IMR-90 (cell line): ENCODE measurements around the gene ARNT2. TPM values are rescaled to one million over a fixed set of nuclear protein-coding genes. Genes with fewer than 3 reads are reported as not detected.
A peak's percentile ranks its signal among the peaks of the same experiment; 100 is the strongest.

Experiments used
- ATAC-seq: fragments of 200-7000 bp; cut with Tn5 transposase; 2 replicates; pipeline ENCODE4 v1.9.1; 2020; ENCODE audit warnings: low read depth, mild to moderate bottlenecking, moderate library complexity
- BruUV-seq: library from RNA; stranded (reverse); fragments of 400-500 nt; replicated peaks from 2 replicates; lab custom pipeline; 2021; lab: Mats Ljungman, UMichigan
- CTCF ChIA-PET: fragments of 300-600 bp; formaldehyde crosslinking; extraction: SDS; loops from one replicate; lab custom pipeline; 2021; ENCODE audit warnings: antibody characterized with exemption; lab: Yijun Ruan, JAX
- POLR2A ChIA-PET: fragments of 300-600 bp; sonication (Branson Sonifier 250); formaldehyde crosslinking; loops from one replicate; lab custom pipeline; 2022; ENCODE audit warnings: antibody characterized with exemption; ENCODE audit not compliant: unreplicated experiment; lab: Charles Lee
- DNase-seq: peaks from one replicate; pipeline ENCODE4 v3.0.0; 2013
- H2AFZ ChIP-seq: replicated peaks from 2 replicates; pipeline ENCODE3; 2013; ENCODE audit warnings: low read length, mild to moderate bottlenecking; ENCODE audit not compliant: poor library complexity
- H2AK5ac ChIP-seq: 2 replicates; pipeline ENCODE4 v1.6.1; 2013; ENCODE audit warnings: low read depth, low read length, inconsistent platforms
- H2AK9ac ChIP-seq: replicated peaks from 2 replicates; pipeline ENCODE3; 2013; ENCODE audit warnings: mild to moderate bottlenecking, low read depth, low read length, moderate library complexity; ENCODE audit not compliant: poor library complexity
- H2BK120ac ChIP-seq: 2 replicates; pipeline ENCODE4 v1.6.1; 2013; ENCODE audit warnings: low read depth, low read length, inconsistent platforms
- H2BK15ac ChIP-seq: 3 replicates; pipeline ENCODE4 v1.6.1; 2013; ENCODE audit warnings: low read depth, low read length, inconsistent platforms
- H2BK20ac ChIP-seq: 2 replicates; pipeline ENCODE4 v1.6.1; 2013; ENCODE audit warnings: low read depth, mild to moderate bottlenecking, inconsistent platforms, low read length, moderate library complexity
- H2BK5ac ChIP-seq: 2 replicates; pipeline ENCODE4 v1.6.1; 2013; ENCODE audit warnings: mild to moderate bottlenecking, low read depth, low read length, inconsistent platforms; ENCODE audit not compliant: poor library complexity, severe bottlenecking
- H3K14ac ChIP-seq: replicated peaks from 2 replicates; pipeline ENCODE4 v1.6.1; 2013; ENCODE audit warnings: low read depth, low read length, inconsistent platforms
- H3K18ac ChIP-seq: 2 replicates; pipeline ENCODE4 v1.6.1; 2013; ENCODE audit warnings: low read depth, low read length, control low read depth
- H3K23ac ChIP-seq: 2 replicates; pipeline ENCODE4 v1.6.1; 2013; ENCODE audit warnings: low read depth, low read length, inconsistent platforms
- H3K27ac ChIP-seq: 2 replicates; pipeline ENCODE4 v1.5.1; 2013; ENCODE audit warnings: mild to moderate bottlenecking, control low read depth, low read length; ENCODE audit not compliant: insufficient read depth
- H3K27me3 ChIP-seq: 2 replicates; pipeline ENCODE4 v1.6.1; 2013; ENCODE audit warnings: low read length; ENCODE audit not compliant: control insufficient read depth, insufficient read depth
- H3K36me3 ChIP-seq: 2 replicates; pipeline ENCODE4 v1.6.1; 2013; ENCODE audit warnings: low read length, mixed read lengths; ENCODE audit not compliant: control insufficient read depth, insufficient read depth
- H3K4ac ChIP-seq: 2 replicates; pipeline ENCODE4 v1.6.1; 2013; ENCODE audit warnings: low read depth, low read length, inconsistent platforms
- H3K4me1 ChIP-seq: 2 replicates; pipeline ENCODE4 v1.6.1; 2013; ENCODE audit warnings: low read length, mixed read lengths; ENCODE audit not compliant: control insufficient read depth, insufficient read depth
- H3K4me2 ChIP-seq: 2 replicates; pipeline ENCODE4 v1.6.1; 2013; ENCODE audit warnings: low read depth, mild to moderate bottlenecking, control low read depth, low read length, moderate library complexity
- H3K4me3 ChIP-seq: 2 replicates; pipeline ENCODE4 v1.5.1; 2013; ENCODE audit warnings: low read depth, mild to moderate bottlenecking, control low read depth, low read length, moderate library complexity; ENCODE audit not compliant: insufficient read depth
- H3K56ac ChIP-seq: 2 replicates; pipeline ENCODE4 v1.6.1; 2013; ENCODE audit warnings: low read length, inconsistent platforms; ENCODE audit not compliant: insufficient read depth; ENCODE audit errors: extremely low read depth
- H3K79me1 ChIP-seq, 2 experiments: 2 replicates each; pipeline ENCODE4 v1.6.1; 2013; ENCODE audit warnings: low read length in 2 of 2, inconsistent platforms in 1 of 2, low read depth in 1 of 2
- H3K9ac ChIP-seq: 2 replicates; pipeline ENCODE4 v1.6.1; 2013; ENCODE audit warnings: low read depth, low read length, control low read depth
- H3K9me1 ChIP-seq: 2 replicates; pipeline ENCODE4 v1.6.1; 2013; ENCODE audit warnings: low read length, inconsistent platforms; ENCODE audit not compliant: insufficient read depth
- H3K9me3 ChIP-seq: 2 replicates; pipeline ENCODE4 v1.6.1; 2013; ENCODE audit warnings: low read length; ENCODE audit not compliant: control insufficient read depth, insufficient read depth
- H4K20me1 ChIP-seq: 2 replicates; pipeline ENCODE4 v1.6.1; 2013; ENCODE audit warnings: low read length, inconsistent platforms; ENCODE audit not compliant: insufficient read depth
- H4K5ac ChIP-seq: 2 replicates; pipeline ENCODE4 v1.6.1; 2013; ENCODE audit warnings: mild to moderate bottlenecking, low read depth, low read length, control low read depth
- H4K8ac ChIP-seq, 2 experiments: 2 replicates each; pipeline ENCODE4 v1.6.1; 2013; ENCODE audit warnings: low read depth in 2 of 2, low read length in 2 of 2, control low read depth in 1 of 2, inconsistent platforms in 1 of 2
- H4K91ac ChIP-seq: 2 replicates; pipeline ENCODE4 v1.6.1; 2013; ENCODE audit warnings: low read depth, low read length, inconsistent platforms; ENCODE audit not compliant: insufficient read depth
- BHLHE40 ChIP-seq: fragments of 150-350 bp; IDR thresholded peaks from 2 replicates; pipeline ENCODE4 v1.6.1; 2016; ENCODE audit warnings: mild to moderate bottlenecking, low read depth, low read length
- CEBPB ChIP-seq: IDR thresholded peaks from 2 replicates; pipeline ENCODE4 v1.6.1; 2012; ENCODE audit warnings: low read depth, low read length, improper control_type of control experiment
- CHD1 ChIP-seq: IDR thresholded peaks from 2 replicates; pipeline ENCODE4 v1.6.1; 2012; ENCODE audit warnings: low read depth, low read length, improper control_type of control experiment
- FOS ChIP-seq: fragments of 150-350 bp; IDR thresholded peaks from 2 replicates; pipeline ENCODE4 v1.6.1; 2016; ENCODE audit warnings: low read depth, low read length
- MAFK ChIP-seq: IDR thresholded peaks from 2 replicates; pipeline ENCODE4 v1.6.1; 2012; ENCODE audit warnings: low read depth, low read length, improper control_type of control experiment
- MAZ ChIP-seq: IDR thresholded peaks from 2 replicates; pipeline ENCODE4 v1.6.1; 2012; ENCODE audit warnings: low read depth, mild to moderate bottlenecking, low read length, improper control_type of control experiment, moderate library complexity, borderline replicate concordance
- MXI1 ChIP-seq: IDR thresholded peaks from 2 replicates; pipeline ENCODE4 v1.6.1; 2012; ENCODE audit warnings: low read depth, mild to moderate bottlenecking, low read length, moderate library complexity, borderline replicate concordance
- NFE2L2 ChIP-seq: fragments of 150-350 bp; IDR thresholded peaks from 2 replicates; pipeline ENCODE4 v1.6.1; 2016; ENCODE audit warnings: low read depth, mild to moderate bottlenecking, low read length
- POLR2A ChIP-seq: IDR thresholded peaks from 2 replicates; pipeline ENCODE4 v1.6.1; 2012; ENCODE audit warnings: mild to moderate bottlenecking, low read depth, low read length
- RAD21 ChIP-seq: IDR thresholded peaks from 2 replicates; pipeline ENCODE4 v1.6.1; 2012; ENCODE audit warnings: low read length, improper control_type of control experiment
- RCOR1 ChIP-seq: IDR thresholded peaks from 2 replicates; pipeline ENCODE4 v1.6.1; 2012; ENCODE audit warnings: mild to moderate bottlenecking, low read length, improper control_type of control experiment; ENCODE audit not compliant: insufficient replicate concordance
- RFX5 ChIP-seq: IDR thresholded peaks from 2 replicates; pipeline ENCODE4 v1.8.0; 2012; ENCODE audit warnings: low read depth, mild to moderate bottlenecking, low read length, moderate library complexity
- SMC3 ChIP-seq: fragments of 150-350 bp; IDR thresholded peaks from 2 replicates; pipeline ENCODE4 v1.6.1; 2016; ENCODE audit warnings: low read depth, mild to moderate bottlenecking, antibody characterized with exemption, low read length, moderate library complexity
- USF2 ChIP-seq: fragments of 150-350 bp; IDR thresholded peaks from 2 replicates; pipeline ENCODE4 v1.6.1; 2017; ENCODE audit warnings: mild to moderate bottlenecking, antibody characterized with exemption, low read length, low read depth
- WGBS, 2 experiments: methylation state at CpG; one replicate each; pipeline versions ENCODE4 v1.1.5 to v1.1.7; 2013; ENCODE audit warnings: missing lambda C conversion rate in 2 of 2; ENCODE audit not compliant: insufficient read length in 1 of 2; ENCODE audit errors: extremely low coverage in 2 of 2; 5-methylcytosine and 5-hydroxymethylcytosine counted together
- dilution Hi-C: fragments of 300-500 bp; cut with HindIII; formaldehyde crosslinking; loops from one replicate; pipeline ENCODE4 v1.14.3; 2018; ENCODE audit warnings: low sequenced_read_pairs; ENCODE audit not compliant: unreplicated experiment
- in situ Hi-C: fragments of 300-500 bp; cut with MboI; formaldehyde crosslinking; loops from 3 replicates; pipeline ENCODE4 v1.14.3; 2019; ENCODE audit warnings: low sequenced_read_pairs, inconsistent platforms, mixed read lengths
- intact Hi-C: fragments of 100-400 bp; cut with micrococcal nuclease; formaldehyde crosslinking; loops from 2 replicates; pipeline ENCODE4 v1.10.0; 2022
- polyA plus RNA-seq, 3 experiments: library from polyadenylated mRNA; depleted of rRNA; stranded (reverse); fragments of >200 nt; gene quantifications; 2 replicates each; pipeline ENCODE4 v1.2.3, GENCODE V29; 2012; ENCODE audit warnings: low replicate concordance in 1 of 3
- total RNA-seq: library from RNA; depleted of rRNA; stranded (reverse); fragments of >200 nt; gene quantifications from 2 replicates; pipeline ENCODE4 v1.2.3, GENCODE V29; 2012
- TF ChIP-seq, protein P1 (sequence below): fragments of 150-350 bp; IDR thresholded peaks from 2 replicates; pipeline ENCODE4 v1.6.1; 2016; ENCODE audit warnings: low read depth, mild to moderate bottlenecking, low read length, moderate library complexity, borderline replicate concordance
- TF ChIP-seq, protein P2 (sequence below): conservative IDR thresholded peaks from 2 replicates; pipeline ENCODE4 v1.5.1; 2012; ENCODE audit warnings: mild to moderate bottlenecking, low read depth, low read length, improper control_type of control experiment

ARNT2 gene
- total and polyA plus RNA-seq, 2 of the 4 experiments (the other 2 are of a cell fraction), result 18.2 to 19.0 TPM

- no peaks in the 10 kb centered on the region for H3K27me3 ChIP-seq
- TF ChIP-seq, protein P1, sequence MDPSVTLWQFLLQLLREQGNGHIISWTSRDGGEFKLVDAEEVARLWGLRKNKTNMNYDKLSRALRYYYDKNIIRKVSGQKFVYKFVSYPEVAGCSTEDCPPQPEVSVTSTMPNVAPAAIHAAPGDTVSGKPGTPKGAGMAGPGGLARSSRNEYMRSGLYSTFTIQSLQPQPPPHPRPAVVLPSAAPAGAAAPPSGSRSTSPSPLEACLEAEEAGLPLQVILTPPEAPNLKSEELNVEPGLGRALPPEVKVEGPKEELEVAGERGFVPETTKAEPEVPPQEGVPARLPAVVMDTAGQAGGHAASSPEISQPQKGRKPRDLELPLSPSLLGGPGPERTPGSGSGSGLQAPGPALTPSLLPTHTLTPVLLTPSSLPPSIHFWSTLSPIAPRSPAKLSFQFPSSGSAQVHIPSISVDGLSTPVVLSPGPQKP, result no peak
- TF ChIP-seq CHD1, result no peak
- TF ChIP-seq MAFK, result no peak
- no peak for TF ChIP-seq SMC3
- TF ChIP-seq MAZ, result no peak
- no peak for TF ChIP-seq POLR2A
- no peak for TF ChIP-seq NFE2L2
- TF ChIP-seq, protein P2, sequence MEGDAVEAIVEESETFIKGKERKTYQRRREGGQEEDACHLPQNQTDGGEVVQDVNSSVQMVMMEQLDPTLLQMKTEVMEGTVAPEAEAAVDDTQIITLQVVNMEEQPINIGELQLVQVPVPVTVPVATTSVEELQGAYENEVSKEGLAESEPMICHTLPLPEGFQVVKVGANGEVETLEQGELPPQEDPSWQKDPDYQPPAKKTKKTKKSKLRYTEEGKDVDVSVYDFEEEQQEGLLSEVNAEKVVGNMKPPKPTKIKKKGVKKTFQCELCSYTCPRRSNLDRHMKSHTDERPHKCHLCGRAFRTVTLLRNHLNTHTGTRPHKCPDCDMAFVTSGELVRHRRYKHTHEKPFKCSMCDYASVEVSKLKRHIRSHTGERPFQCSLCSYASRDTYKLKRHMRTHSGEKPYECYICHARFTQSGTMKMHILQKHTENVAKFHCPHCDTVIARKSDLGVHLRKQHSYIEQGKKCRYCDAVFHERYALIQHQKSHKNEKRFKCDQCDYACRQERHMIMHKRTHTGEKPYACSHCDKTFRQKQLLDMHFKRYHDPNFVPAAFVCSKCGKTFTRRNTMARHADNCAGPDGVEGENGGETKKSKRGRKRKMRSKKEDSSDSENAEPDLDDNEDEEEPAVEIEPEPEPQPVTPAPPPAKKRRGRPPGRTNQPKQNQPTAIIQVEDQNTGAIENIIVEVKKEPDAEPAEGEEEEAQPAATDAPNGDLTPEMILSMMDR, result no peak
- no peak for TF ChIP-seq RFX5
- no peak for TF ChIP-seq MXI1
- TF ChIP-seq USF2, result no peak
- TF ChIP-seq RAD21, result no peak
- TF ChIP-seq CEBPB, result no peak
- no peak for TF ChIP-seq RCOR1
- TF ChIP-seq BHLHE40, result no peak
- no peak for TF ChIP-seq FOS
- no peak overlapping the region; a peak in 1 of 4 replicates for H4K8ac ChIP-seq
- H2AK5ac ChIP-seq, result no peak overlapping the region
- no peak overlapping the region for H2BK120ac ChIP-seq
- 0 out of 2 replicates have a peak overlapping the region, but pooled peaks have one; percentile 27 for H3K4ac ChIP-seq
- H2BK20ac ChIP-seq, result no peak overlapping the region
- WGBS, 2 experiments, result no CpG with 5 or more reads among the region's 4 CpGs
- H4K91ac ChIP-seq, result no peak overlapping the region
- intact Hi-C loops, result no loop called here
- no peaks in the 10 kb centered on the region for H3K9me3 ChIP-seq
- no peaks in the 10 kb centered on the region for H3K36me3 ChIP-seq
- 0 out of 2 replicates have a peak overlapping the region, but pooled peaks have one; percentile 10 for H3K14ac ChIP-seq
- no peak for ATAC-seq
- peaks cover 3% of the 10 kb centered on the region; the same call in 1 of the 2 replicates for H3K4me1 ChIP-seq
- DNase-seq, result no peak
- peak overlapping the region; percentile 82; the same call in 1 of the 2 replicates for H3K4me2 ChIP-seq
- no peak overlapping the region for H4K5ac ChIP-seq
- H3K9ac ChIP-seq, result no peak overlapping the region
- H3K56ac ChIP-seq, result no peak overlapping the region
- peak overlapping the region; percentile 65 for H2AK9ac ChIP-seq
- dilution Hi-C loops, result no loop called here
- in situ Hi-C loops, result no loop called here
- no peak overlapping the region for H2BK5ac ChIP-seq
- H4K20me1 ChIP-seq, result peaks cover 6% of the 10 kb centered on the region; the same call in 1 of the 2 replicates
- no peak overlapping the region for H3K27ac ChIP-seq
- no peak overlapping the region for H3K23ac ChIP-seq
- H3K18ac ChIP-seq, result no peak overlapping the region
- no peak overlapping the region for H3K4me3 ChIP-seq
- ChIA-PET POLR2A (no interaction called here), CTCF (no interaction called here)
- BruUV-seq, result no TSS peak
- no peak overlapping the region for H2AFZ ChIP-seq
- no peak overlapping the region for H2BK15ac ChIP-seq
- H3K79me1 ChIP-seq, result peaks cover 23 to 37% of the 10 kb centered on the region in 2 experiments
- no peaks in the 10 kb centered on the region for H3K9me1 ChIP-seq
Observed at GRCh38 chr15:80405554-80405850, 1.3 kb downstream of the ARNT2 start.
